NB4 (cell line): ENCODE measurements around the gene TMEM187.

Experiments
- DNase-seq: peaks from one replicate; pipeline ENCODE4 v3.0.0; 2010; ENCODE audit warnings: low read depth
- H3K4me3 ChIP-seq: one replicate; pipeline ENCODE4 v1.5.1; 2011; ENCODE audit warnings: mild to moderate bottlenecking, low read depth, low read length, moderate library complexity
- MYC ChIP-seq: IDR thresholded peaks from 2 replicates; pipeline ENCODE4 v1.6.1; 2011; ENCODE audit warnings: low read depth, low read length
- POLR2A ChIP-seq: IDR thresholded peaks from 2 replicates; pipeline ENCODE4 v1.6.1; 2011; ENCODE audit warnings: mild to moderate bottlenecking; ENCODE audit not compliant: insufficient read length; ENCODE audit errors: extremely low read depth
- TF ChIP-seq, protein P1 (sequence below): IDR thresholded peaks from one replicate; pipeline ENCODE4 v1.5.1; 2012; ENCODE audit warnings: low read depth, low read length
- TF ChIP-seq, protein P2 (sequence below): IDR thresholded peaks from 2 replicates; pipeline ENCODE4 v1.6.1; 2011; ENCODE audit warnings: low read depth, low read length

TMEM187 gene

GRCh38 chrX:153957224-153957623 lies 15.3 kb upstream of the TMEM187 start:
- DNase-seq, result no peak
- TF ChIP-seq, protein P1, sequence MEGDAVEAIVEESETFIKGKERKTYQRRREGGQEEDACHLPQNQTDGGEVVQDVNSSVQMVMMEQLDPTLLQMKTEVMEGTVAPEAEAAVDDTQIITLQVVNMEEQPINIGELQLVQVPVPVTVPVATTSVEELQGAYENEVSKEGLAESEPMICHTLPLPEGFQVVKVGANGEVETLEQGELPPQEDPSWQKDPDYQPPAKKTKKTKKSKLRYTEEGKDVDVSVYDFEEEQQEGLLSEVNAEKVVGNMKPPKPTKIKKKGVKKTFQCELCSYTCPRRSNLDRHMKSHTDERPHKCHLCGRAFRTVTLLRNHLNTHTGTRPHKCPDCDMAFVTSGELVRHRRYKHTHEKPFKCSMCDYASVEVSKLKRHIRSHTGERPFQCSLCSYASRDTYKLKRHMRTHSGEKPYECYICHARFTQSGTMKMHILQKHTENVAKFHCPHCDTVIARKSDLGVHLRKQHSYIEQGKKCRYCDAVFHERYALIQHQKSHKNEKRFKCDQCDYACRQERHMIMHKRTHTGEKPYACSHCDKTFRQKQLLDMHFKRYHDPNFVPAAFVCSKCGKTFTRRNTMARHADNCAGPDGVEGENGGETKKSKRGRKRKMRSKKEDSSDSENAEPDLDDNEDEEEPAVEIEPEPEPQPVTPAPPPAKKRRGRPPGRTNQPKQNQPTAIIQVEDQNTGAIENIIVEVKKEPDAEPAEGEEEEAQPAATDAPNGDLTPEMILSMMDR, result no peak
- TF ChIP-seq POLR2A, result no peak
- no peak for TF ChIP-seq MYC
- TF ChIP-seq, protein P2, sequence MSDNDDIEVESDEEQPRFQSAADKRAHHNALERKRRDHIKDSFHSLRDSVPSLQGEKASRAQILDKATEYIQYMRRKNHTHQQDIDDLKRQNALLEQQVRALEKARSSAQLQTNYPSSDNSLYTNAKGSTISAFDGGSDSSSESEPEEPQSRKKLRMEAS, result no peak
- no peak overlapping the region for H3K4me3 ChIP-seq

DNA sequence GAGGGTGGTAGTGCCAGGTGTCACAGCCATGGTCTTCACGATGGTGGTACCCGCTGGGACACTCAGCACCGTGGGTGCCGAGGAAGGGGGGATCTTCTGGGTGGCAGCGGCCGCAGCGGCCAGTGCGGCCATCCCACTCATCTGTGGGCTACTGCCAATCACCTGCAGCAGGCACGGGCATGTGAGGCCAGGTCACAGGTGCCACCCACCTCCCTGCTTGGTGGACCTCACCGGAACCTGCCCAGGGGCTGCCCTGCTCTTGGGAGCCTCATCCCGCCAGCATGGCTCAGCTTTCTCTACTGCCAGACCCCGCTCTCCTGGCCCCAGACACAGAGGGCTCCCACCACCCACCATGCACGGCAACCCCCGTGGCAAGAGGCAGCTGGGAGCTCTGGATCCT lies 13.9 kb upstream of the TMEM187 start:
- TF ChIP-seq, protein P1, result no peak
- TF ChIP-seq, protein P2, result no peak
- TF ChIP-seq POLR2A, result no peak
- H3K4me3 ChIP-seq, result no peak overlapping the region
- DNase-seq, result no peak

GRCh38 chrX:153959649-153960048 lies 12.9 kb upstream of the TMEM187 start:
- TF ChIP-seq, protein P1, result no peak
- TF ChIP-seq MYC, result no peak
- TF ChIP-seq POLR2A, result no peak
- TF ChIP-seq, protein P2, result no peak
- no peak for DNase-seq
- H3K4me3 ChIP-seq, result no peak overlapping the region

DNA sequence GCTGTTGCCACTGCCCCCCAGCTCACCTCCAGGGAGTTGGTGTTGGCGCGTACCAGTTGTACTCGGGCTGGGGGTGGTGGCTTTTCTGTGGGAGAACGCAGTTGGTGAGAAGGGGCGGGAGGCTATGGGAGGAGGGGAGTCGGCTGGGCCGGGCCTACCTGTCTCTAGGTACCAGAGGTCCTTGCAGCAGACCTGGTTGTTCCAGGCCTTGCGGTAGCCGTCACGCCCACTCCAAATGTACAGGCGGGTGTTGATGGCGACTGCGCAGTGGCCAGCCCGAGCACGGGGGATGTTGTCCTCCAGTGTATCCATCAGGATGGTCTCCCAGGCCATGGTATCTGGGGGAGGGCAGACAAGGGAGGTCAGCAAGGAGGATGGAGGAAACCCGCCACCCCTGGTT lies 12.5 kb upstream of the TMEM187 start:
- no peak overlapping the region for H3K4me3 ChIP-seq
- TF ChIP-seq POLR2A, result no peak
- TF ChIP-seq, protein P1, result no peak
- TF ChIP-seq, protein P2, result no peak
- no peak for DNase-seq

DNA sequence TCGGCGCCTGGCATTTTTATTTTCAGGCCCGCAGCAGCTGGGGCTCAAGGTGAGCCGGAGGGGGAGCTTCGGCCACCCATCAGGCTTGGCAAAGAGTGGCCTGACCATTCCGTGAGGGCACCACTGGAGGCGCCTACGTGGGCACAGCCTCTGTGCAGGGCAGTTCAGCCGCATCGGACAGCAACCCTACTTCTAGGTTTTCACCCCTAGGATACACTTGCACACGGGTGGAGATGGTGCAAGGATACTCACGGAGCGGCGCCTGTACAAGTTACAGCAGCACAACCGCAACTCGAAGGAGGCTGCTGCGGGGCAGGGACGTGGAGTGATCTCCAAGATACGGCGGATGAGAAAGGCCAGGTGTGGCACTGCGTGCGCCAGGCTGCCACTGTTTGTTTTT lies 11.8 kb upstream of the TMEM187 start:
- DNase-seq, result no peak
- no peak overlapping the region for H3K4me3 ChIP-seq
- TF ChIP-seq, protein P2, result no peak

DNA sequence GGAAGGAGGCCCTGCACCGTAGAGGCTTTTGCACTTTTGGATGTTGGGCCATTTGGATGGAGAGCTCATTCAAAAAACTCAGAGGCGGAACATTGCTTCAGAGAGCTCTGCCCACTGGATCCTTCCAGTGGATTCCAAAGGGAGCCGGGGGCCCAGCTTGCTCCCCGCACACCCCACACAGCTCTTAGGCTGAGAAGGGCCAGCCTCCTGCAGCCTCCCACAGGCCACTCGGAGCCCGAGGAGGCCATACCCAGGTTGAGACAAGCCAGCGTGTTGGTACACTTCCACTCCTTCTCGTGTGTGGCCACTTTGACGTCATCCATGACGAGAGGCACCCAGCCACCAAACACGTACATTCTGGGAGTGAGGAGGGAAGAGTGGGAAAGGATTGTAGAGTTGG lies 11.3 kb upstream of the TMEM187 start:
- H3K4me3 ChIP-seq, result no peak overlapping the region
- no peak for DNase-seq
- TF ChIP-seq, protein P1, result no peak
- TF ChIP-seq POLR2A (no peak), MYC (no peak)
- TF ChIP-seq, protein P2, result no peak
